HepG2 (cell line): ENCODE data around the gene SEMA5B. TPM values are rescaled to one million over a fixed set of nuclear protein-coding genes. Genes with fewer than 3 reads are reported as not detected.

Experiments used
- ATAC-seq: fragments of 200-7000 bp; cut with Tn5 transposase; 3 replicates; pipeline ENCODE4 v1.9.1; 2020; ENCODE audit warnings: mild to moderate bottlenecking, moderate library complexity
- BruUV-seq: library from RNA; stranded (reverse); fragments of 400-500 nt; replicated peaks from 2 replicates; lab custom pipeline; 2021; lab: Mats Ljungman, UMichigan
- CTCF ChIA-PET: fragments of 300-600 bp; formaldehyde crosslinking; extraction: SDS; loops from one replicate; lab custom pipeline; 2021; ENCODE audit warnings: low total read pairs, inconsistent platforms, low intra/inter-chr PET ratio; lab: Yijun Ruan, JAX
- POLR2A ChIA-PET: fragments of 350-600 bp; sonication (Branson Sonifier 250); formaldehyde crosslinking; loops from one replicate; lab custom pipeline; 2020; ENCODE audit warnings: antibody characterized with exemption, inconsistent platforms; lab: Yijun Ruan, JAX
- DNase-seq: peaks from one replicate; pipeline ENCODE4 v3.0.0-alpha.2; 2015; ENCODE audit warnings: low spot score
- FAIRE-seq: peaks from 3 replicates; lab custom pipeline; 2011; peaks lifted over from hg19 to GRCh38; lab: Jason Lieb, UNC
- H2AFZ ChIP-seq: one replicate; pipeline ENCODE4 v1.6.1; 2011; ENCODE audit warnings: low read length, inconsistent platforms
- H3K27ac ChIP-seq: fragments of 300-600 bp; 3 replicates; pipeline ENCODE4 v1.8.0; 2011; ENCODE audit warnings: mixed run types, mild to moderate bottlenecking, mixed read lengths, low read length, inconsistent platforms; ENCODE audit not compliant: insufficient read depth; ENCODE audit errors: extremely low read length
- H3K27me3 ChIP-seq, 2 experiments: fragments of 200-600 bp in 1 of 2; 2 replicates in 1 of 2; 3 replicates in 1 of 2; pipeline versions ENCODE4 v1.6.0 to v1.8.0; 2011; ENCODE audit warnings: low read length in 2 of 2, mild to moderate bottlenecking in 2 of 2, moderate library complexity in 2 of 2, inconsistent platforms in 1 of 2; ENCODE audit not compliant: insufficient read depth in 2 of 2, control insufficient read depth in 1 of 2
- H3K36me3 ChIP-seq, 2 experiments: fragments of 200-600 bp in 1 of 2; replicated peaks in 1 of 2; 2 replicates in 1 of 2; 3 replicates in 1 of 2; pipeline versions ENCODE4 v1.5.1 to v1.8.0; 2011; ENCODE audit warnings: low read length in 2 of 2, inconsistent platforms in 1 of 2; ENCODE audit not compliant: insufficient read depth in 2 of 2, control insufficient read depth in 1 of 2
- H3K4me1 ChIP-seq: 2 replicates; pipeline ENCODE4 v1.5.1; 2012; ENCODE audit warnings: low read length, inconsistent platforms; ENCODE audit not compliant: insufficient read depth
- H3K4me2 ChIP-seq: 2 replicates; pipeline ENCODE4 v1.6.0; 2011; ENCODE audit warnings: low read depth, low read length, inconsistent platforms
- H3K4me3 ChIP-seq, 3 experiments: fragments of 200-600 bp in 1 of 3; sonication (generic), shearing (Covaris generic) in 1 of 3; replicated peaks in 1 of 3; 2 replicates each; pipeline ENCODE4 v1.5.1; 2011 to 2016; ENCODE audit warnings: low read length in 3 of 3, inconsistent platforms in 2 of 3, low read depth in 2 of 3, mild to moderate bottlenecking in 2 of 3, control low read depth in 1 of 3, mixed read lengths in 1 of 3; ENCODE audit not compliant: insufficient read depth in 1 of 3
- H3K79me2 ChIP-seq: one replicate; pipeline ENCODE4 v1.6.1; 2011; ENCODE audit warnings: low read length, inconsistent platforms; ENCODE audit not compliant: insufficient read depth
- H3K9ac ChIP-seq: 2 replicates; pipeline ENCODE4 v1.6.0; 2011; ENCODE audit warnings: mild to moderate bottlenecking, low read depth, low read length, inconsistent platforms; ENCODE audit not compliant: insufficient read depth
- H3K9me3 ChIP-seq: 2 replicates; pipeline ENCODE4 v1.5.1; 2012; ENCODE audit warnings: mild to moderate bottlenecking, low read length
- H4K20me1 ChIP-seq: 2 replicates; pipeline ENCODE4 v1.6.0; 2011; ENCODE audit warnings: inconsistent platforms, mild to moderate bottlenecking, low read length, moderate library complexity; ENCODE audit not compliant: insufficient read depth
- AGO2 ChIP-seq: fragments of 200-400 bp; formaldehyde crosslinking; optimal IDR thresholded peaks from 2 replicates; pipeline ENCODE3; 2017; ENCODE audit warnings: mild to moderate bottlenecking, low read depth, low read length, moderate library complexity
- ZNF629 ChIP-seq: sonication (generic); formaldehyde crosslinking; conservative IDR thresholded peaks from 2 replicates; pipeline ENCODE4 v1.5.0; 2020; ENCODE audit warnings: missing genetic modification reagents
- WGBS: methylation state at CpG from one replicate; pipeline ENCODE4 v1.1.6; 2017; ENCODE audit warnings: low lambda C conversion rate; 5-methylcytosine and 5-hydroxymethylcytosine counted together
- in situ Hi-C: cut with HindIII; loops from 2 replicates; pipeline ENCODE4 v1.10.0; 2017; ENCODE audit warnings: low pct_unique_long_range_greater_than_20kb; ENCODE audit not compliant: extremely low pct_ligation_motif_present
- intact Hi-C: fragments of 100-400 bp; cut with micrococcal nuclease; formaldehyde crosslinking; loops from one replicate; pipeline ENCODE4 v1.10.0; 2022; ENCODE audit not compliant: unreplicated experiment
- polyA plus RNA-seq, 8 experiments: library from polyadenylated mRNA; depleted of rRNA in 3 of 8; stranded (reverse) in 7 of 8; unstranded in 1 of 8; fragments of >200 nt; fragmentation: Illumina TruSeq in 4 of 8; extraction: Trizol in 4 of 8; gene quantifications; 2 replicates each; pipeline versions ENCODE4 v1.2.1 to v1.2.3, GENCODE V29; 2011 to 2016; ENCODE audit warnings: low read depth in 4 of 8, missing spikeins in 1 of 8, mixed read lengths in 1 of 8; ENCODE audit not compliant: insufficient read depth in 1 of 8
- total RNA-seq, 5 experiments: library from RNA; depleted of rRNA; stranded (reverse); fragments of >200 nt; fragmentation: Illumina TruSeq; extraction: Trizol; gene quantifications; 2 replicates each; pipeline ENCODE4 v1.2.3, GENCODE V29; 2016; ENCODE audit warnings: low read depth in 1 of 5
- TF ChIP-seq, protein P1 (sequence below): sonication (generic); formaldehyde crosslinking; IDR thresholded peaks from 2 replicates; pipeline ENCODE4 v1.5.0; 2020; ENCODE audit warnings: mild to moderate bottlenecking, missing genetic modification reagents

Gene SEMA5B
- total and polyA plus RNA-seq, 2 of the 13 experiments (the other 11 are each of a cell fraction or from before 2014, with no cell fraction given): not detected

DNA sequence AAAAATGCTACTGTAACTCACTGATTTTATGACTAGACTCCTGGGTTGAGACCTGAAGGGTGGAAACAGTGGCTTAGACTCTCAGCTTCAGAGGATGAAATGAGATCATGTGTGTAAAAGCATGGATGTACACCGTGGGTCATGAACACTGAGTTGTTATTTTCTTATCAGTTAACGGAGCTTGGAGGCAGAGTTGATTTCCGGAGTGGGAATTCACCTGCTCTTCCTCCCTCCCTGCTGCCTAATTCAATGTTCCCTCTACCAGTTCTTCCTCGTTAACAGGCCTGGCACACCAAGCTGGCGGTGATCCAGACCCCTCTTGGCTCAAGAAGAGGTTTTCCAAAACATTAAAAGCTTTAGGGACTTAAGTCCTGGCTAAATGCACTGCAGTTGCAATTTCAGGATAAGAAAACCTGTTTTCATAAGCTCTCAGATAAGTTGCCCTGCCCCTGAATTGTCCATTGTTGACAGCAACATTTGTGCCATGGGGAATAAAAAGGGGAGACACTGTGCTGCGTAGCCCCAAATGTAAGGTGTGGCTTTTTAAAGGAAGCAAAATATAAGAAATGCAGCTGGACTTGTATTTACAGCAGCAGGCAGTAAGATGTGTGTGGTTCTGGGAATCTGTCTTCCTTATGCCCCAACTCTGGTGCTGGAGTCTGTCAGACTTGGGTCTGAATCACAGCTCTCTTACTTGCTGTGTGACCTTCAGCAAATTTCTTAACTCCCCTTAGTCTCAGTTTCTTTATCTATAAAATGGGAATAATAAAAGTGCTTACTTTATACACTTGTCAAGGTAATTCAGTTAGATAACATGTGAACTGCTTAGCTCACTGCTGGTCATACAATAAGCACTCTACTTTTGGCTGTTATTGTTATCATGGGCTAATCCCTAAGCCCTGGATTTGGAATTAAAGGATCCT, 49.2 kb upstream of the SEMA5B start:
- in situ Hi-C loops (no loop called here), intact Hi-C loops (no loop called here)
- ATAC-seq (no peak), FAIRE-seq (no peak), DNase-seq (no peak)
- H3K27me3 ChIP-seq: no peaks in the 10 kb centered on the region
- ChIA-PET POLR2A (interaction anchor here (0.7 kb wide), 1 partner anchor 9 kb away, joined by 4 read pairs; no protein-coding TSS in a partner anchor), CTCF (no interaction called here)
- peaks cover 69% of the 10 kb centered on the region for H4K20me1 ChIP-seq
- H2AFZ ChIP-seq: no peak overlapping the region
- H3K9ac ChIP-seq: no peak overlapping the region
- H3K27ac ChIP-seq: no peak overlapping the region
- BruUV-seq: no TSS peak
- H3K4me2 ChIP-seq: no peak overlapping the region
- peaks cover 45% of the 10 kb centered on the region for H3K4me1 ChIP-seq
- TF ChIP-seq, protein P1, sequence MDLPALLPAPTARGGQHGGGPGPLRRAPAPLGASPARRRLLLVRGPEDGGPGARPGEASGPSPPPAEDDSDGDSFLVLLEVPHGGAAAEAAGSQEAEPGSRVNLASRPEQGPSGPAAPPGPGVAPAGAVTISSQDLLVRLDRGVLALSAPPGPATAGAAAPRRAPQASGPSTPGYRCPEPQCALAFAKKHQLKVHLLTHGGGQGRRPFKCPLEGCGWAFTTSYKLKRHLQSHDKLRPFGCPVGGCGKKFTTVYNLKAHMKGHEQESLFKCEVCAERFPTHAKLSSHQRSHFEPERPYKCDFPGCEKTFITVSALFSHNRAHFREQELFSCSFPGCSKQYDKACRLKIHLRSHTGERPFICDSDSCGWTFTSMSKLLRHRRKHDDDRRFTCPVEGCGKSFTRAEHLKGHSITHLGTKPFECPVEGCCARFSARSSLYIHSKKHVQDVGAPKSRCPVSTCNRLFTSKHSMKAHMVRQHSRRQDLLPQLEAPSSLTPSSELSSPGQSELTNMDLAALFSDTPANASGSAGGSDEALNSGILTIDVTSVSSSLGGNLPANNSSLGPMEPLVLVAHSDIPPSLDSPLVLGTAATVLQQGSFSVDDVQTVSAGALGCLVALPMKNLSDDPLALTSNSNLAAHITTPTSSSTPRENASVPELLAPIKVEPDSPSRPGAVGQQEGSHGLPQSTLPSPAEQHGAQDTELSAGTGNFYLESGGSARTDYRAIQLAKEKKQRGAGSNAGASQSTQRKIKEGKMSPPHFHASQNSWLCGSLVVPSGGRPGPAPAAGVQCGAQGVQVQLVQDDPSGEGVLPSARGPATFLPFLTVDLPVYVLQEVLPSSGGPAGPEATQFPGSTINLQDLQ (CRISPR knock-in tag): no peak
- TF ChIP-seq ZNF629: peak; percentile 69
- no peak overlapping the region for H3K4me3 ChIP-seq
- no peaks in the 10 kb centered on the region for H3K9me3 ChIP-seq
- peaks cover 1 to 11% of the 10 kb centered on the region in 2 experiments; a peak in 4 of 5 replicates for H3K36me3 ChIP-seq
- peaks cover 95% of the 10 kb centered on the region for H3K79me2 ChIP-seq
- 90% methylated on average over 6 of the region's 6 CpGs for WGBS

- H2AFZ ChIP-seq: no peak overlapping the region
- peaks cover 95% of the 10 kb centered on the region for H3K79me2 ChIP-seq
- H3K4me1 ChIP-seq: peaks cover 44% of the 10 kb centered on the region
- FAIRE-seq (no peak), DNase-seq (no peak), ATAC-seq (no peak)
- ChIA-PET POLR2A (interaction anchor here (0.7 kb wide), 1 partner anchor 9 kb away, joined by 4 read pairs; no protein-coding TSS in a partner anchor), CTCF (no interaction called here)
- in situ Hi-C loops (no loop called here), intact Hi-C loops (no loop called here)
- no peak overlapping the region for H3K4me3 ChIP-seq
- H3K27me3 ChIP-seq: no peaks in the 10 kb centered on the region
- H3K27ac ChIP-seq: no peak overlapping the region
- H3K9me3 ChIP-seq: no peaks in the 10 kb centered on the region
- no peak overlapping the region for H3K9ac ChIP-seq
- WGBS: 85% methylated on average over 2 of the region's 4 CpGs
- H3K36me3 ChIP-seq: peaks cover 1 to 11% of the 10 kb centered on the region in 2 experiments; a peak in 4 of 5 replicates
- H3K4me2 ChIP-seq: no peak overlapping the region
- peaks cover 70% of the 10 kb centered on the region for H4K20me1 ChIP-seq
- BruUV-seq: no TSS peak
- peak; percentile 90 for TF ChIP-seq ZNF629
- no peak for TF ChIP-seq AGO2
Measured at GRCh38 chr3:123076112-123076495, 48.5 kb upstream of the SEMA5B start.
